ENCODE results near the gene RGS5. TPM values are rescaled to one million over a fixed set of nuclear protein-coding genes. Genes with fewer than 3 reads are reported as not detected.

The RGS5 gene
- total and polyA plus RNA-seq, 8 donors = 29.4 to 314 (median 127) TPM

- 76 to 87% (median 85%) methylated on average over 4 of the region's 4 CpGs for WGBS, 5 donors
- TF ChIP-seq POLR2A (IDR thresholded peaks at IDR 0.05) (no peak), POLR2AphosphoS5 (IDR thresholded peaks at IDR 0.05) (no peak), CTCF (IDR thresholded peaks at IDR 0.05) (no peak), EP300 (IDR thresholded peaks at IDR 0.05) (no peak)
- intact Hi-C loops (cut with DNase I; ENCODE audit: low total_unique reads) = loop anchor here (10.0 kb wide), 1 partner anchor 79 kb away; no protein-coding TSS in a partner anchor
- H3K9me3 ChIP-seq = no peaks in the 10 kb centered on the region
- peak overlapping the region in 2 of 5 donors; percentile 4 to 49 for H3K27ac ChIP-seq
- peaks cover 0 to 42% (median 19%) of the 10 kb centered on the region in 4 donors for H3K4me1 ChIP-seq
- no peaks in the 10 kb centered on the region for H3K27me3 ChIP-seq
- DNase-seq = no peak
- H3K4me3 ChIP-seq = no peak overlapping the region
- H3K36me3 ChIP-seq = no peaks in the 10 kb centered on the region
These were observed 38.7 kb downstream of the RGS5 start for GRCh38 chr1:163163881-163164582.

- Histone ChIP-seq H3K27me3 (no peaks in the 10 kb centered on the region), H3K27ac (peak overlapping the region in 2 of 5 donors; percentile 4 to 47), H3K4me1 (peaks cover 0 to 36% (median 16%) of the 10 kb centered on the region in 4 donors), H3K4me3 (no peak overlapping the region), H3K36me3 (no peaks in the 10 kb centered on the region), H3K9me3 (no peaks in the 10 kb centered on the region)
- DNase-seq = no peak
- WGBS, 5 donors = 55 to 76% (median 69%) methylated on average over 4 of the region's 4 CpGs
- TF ChIP-seq EP300 (IDR thresholded peaks at IDR 0.05) (no peak), CTCF (IDR thresholded peaks at IDR 0.05) (no peak), POLR2A (IDR thresholded peaks at IDR 0.05) (no peak), POLR2AphosphoS5 (IDR thresholded peaks at IDR 0.05) (no peak)
- intact Hi-C loops (cut with DNase I; ENCODE audit: low total_unique reads) = loop anchor here (10.0 kb wide), 1 partner anchor 78 kb away; no protein-coding TSS in a partner anchor
These were observed 39.6 kb downstream of the RGS5 start for GRCh38 chr1:163163163-163163562.

- H3K4me1 ChIP-seq = peaks cover 0 to 31% (median 14%) of the 10 kb centered on the region in 4 donors
- H3K27me3 ChIP-seq = no peaks in the 10 kb centered on the region
- no peak overlapping the region for H3K4me3 ChIP-seq
- no peaks in the 10 kb centered on the region for H3K9me3 ChIP-seq
- WGBS, 5 donors = 50 to 82% (median 74%) methylated on average over 6 of the region's 6 CpGs
- DNase-seq = no peak
- peak overlapping the region in 1 of 5 donors; percentile 47 for H3K27ac ChIP-seq
- TF ChIP-seq CTCF (IDR thresholded peaks at IDR 0.05) (no peak), POLR2AphosphoS5 (IDR thresholded peaks at IDR 0.05) (no peak)
- no peaks in the 10 kb centered on the region for H3K36me3 ChIP-seq
- intact Hi-C loops (cut with DNase I; ENCODE audit: low total_unique reads) = loop anchor here (10.0 kb wide), 1 partner anchor 78 kb away; no protein-coding TSS in a partner anchor
These were observed 40.3 kb downstream of the RGS5 start for GRCh38 chr1:163162381-163162914.

GRCh38 chr1:163161841-163162240 is 40.9 kb downstream of the RGS5 start:
- peaks cover 0 to 25% (median 12%) of the 10 kb centered on the region in 4 donors for H3K4me1 ChIP-seq
- no peak overlapping the region for H3K27ac ChIP-seq
- intact Hi-C loops (cut with DNase I; ENCODE audit: low total_unique reads) = loop anchor here (10.0 kb wide), 1 partner anchor 77 kb away; no protein-coding TSS in a partner anchor
- H3K9me3 ChIP-seq = no peaks in the 10 kb centered on the region
- TF ChIP-seq CTCF (IDR thresholded peaks at IDR 0.05) = no peak
- no peak overlapping the region for H3K4me3 ChIP-seq
- WGBS, 5 donors = 71 to 88% (median 77%) methylated on average over 5 of the region's 5 CpGs
- DNase-seq = no peak
- H3K27me3 ChIP-seq = no peaks in the 10 kb centered on the region
- H3K36me3 ChIP-seq = no peaks in the 10 kb centered on the region
